Kidney epithelial cell (primary cell): ENCODE data around the gene MVB12B. TPM values are rescaled to one million over a fixed set of nuclear protein-coding genes. Genes with fewer than 3 reads are reported as not detected.

Experiments used
- DNase-seq: peaks from one replicate; pipeline ENCODE4 v3.0.0-alpha.2; 2010; ENCODE audit warnings: low read depth
- H3K27me3 ChIP-seq: 2 replicates; pipeline ENCODE4 v1.6.0; 2011; ENCODE audit warnings: low read length; ENCODE audit not compliant: control insufficient read depth, insufficient read depth
- H3K36me3 ChIP-seq: 2 replicates; pipeline ENCODE4 v1.5.1; 2011; ENCODE audit warnings: low read length; ENCODE audit not compliant: control insufficient read depth, insufficient read depth
- H3K4me3 ChIP-seq: 2 replicates; pipeline ENCODE4 v1.5.1; 2011; ENCODE audit warnings: low read depth, mild to moderate bottlenecking, control low read depth, low read length
- total RNA-seq: library from RNA; depleted of rRNA; stranded (reverse); fragments of >200 nt; gene quantifications from 2 replicates; pipeline ENCODE4 v1.2.3, GENCODE V29; 2015
- TF ChIP-seq, protein P1 (sequence below): IDR thresholded peaks from 2 replicates; pipeline ENCODE4 v1.5.1; 2011; ENCODE audit warnings: mild to moderate bottlenecking, moderate library complexity, low read length, control low read depth, inconsistent platforms; ENCODE audit not compliant: insufficient read depth, poor library complexity, severe bottlenecking

MVB12B gene
- total RNA-seq, 1 donor from 2014 or later: 13.1 TPM

DNA sequence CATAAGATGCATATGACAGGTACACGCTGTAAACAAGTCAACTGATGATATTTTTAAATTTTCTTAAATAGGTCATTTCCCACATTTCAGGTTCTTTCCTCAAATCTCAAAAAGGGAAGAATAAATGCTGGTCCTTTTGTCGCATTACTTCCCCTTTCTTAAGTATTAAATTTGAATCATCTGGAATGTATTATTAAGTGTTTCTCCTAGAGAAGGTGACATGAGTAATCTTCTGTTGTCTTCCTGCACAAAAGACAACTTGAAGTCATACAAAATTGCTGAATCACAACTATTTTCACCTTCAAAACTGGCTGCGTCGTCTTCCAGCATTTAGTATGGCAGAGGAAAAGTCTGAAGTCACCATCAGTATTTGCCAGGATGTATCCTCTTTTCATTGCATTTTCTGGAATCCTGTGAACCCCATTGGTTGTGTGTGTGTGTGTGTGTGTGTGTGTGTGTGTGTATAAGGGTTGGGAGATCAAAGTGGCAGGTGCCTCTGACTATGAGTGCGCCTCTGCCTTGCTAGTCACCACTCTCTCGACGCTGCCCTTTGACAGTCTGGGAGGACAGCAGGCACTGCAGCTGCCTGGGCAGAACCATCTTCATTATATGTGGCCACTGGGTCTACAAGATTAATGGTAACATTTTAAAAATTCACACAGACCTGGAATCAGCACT, 86.9 kb downstream of the MVB12B start:
- DNase-seq: no peak
- TF ChIP-seq, protein P1, sequence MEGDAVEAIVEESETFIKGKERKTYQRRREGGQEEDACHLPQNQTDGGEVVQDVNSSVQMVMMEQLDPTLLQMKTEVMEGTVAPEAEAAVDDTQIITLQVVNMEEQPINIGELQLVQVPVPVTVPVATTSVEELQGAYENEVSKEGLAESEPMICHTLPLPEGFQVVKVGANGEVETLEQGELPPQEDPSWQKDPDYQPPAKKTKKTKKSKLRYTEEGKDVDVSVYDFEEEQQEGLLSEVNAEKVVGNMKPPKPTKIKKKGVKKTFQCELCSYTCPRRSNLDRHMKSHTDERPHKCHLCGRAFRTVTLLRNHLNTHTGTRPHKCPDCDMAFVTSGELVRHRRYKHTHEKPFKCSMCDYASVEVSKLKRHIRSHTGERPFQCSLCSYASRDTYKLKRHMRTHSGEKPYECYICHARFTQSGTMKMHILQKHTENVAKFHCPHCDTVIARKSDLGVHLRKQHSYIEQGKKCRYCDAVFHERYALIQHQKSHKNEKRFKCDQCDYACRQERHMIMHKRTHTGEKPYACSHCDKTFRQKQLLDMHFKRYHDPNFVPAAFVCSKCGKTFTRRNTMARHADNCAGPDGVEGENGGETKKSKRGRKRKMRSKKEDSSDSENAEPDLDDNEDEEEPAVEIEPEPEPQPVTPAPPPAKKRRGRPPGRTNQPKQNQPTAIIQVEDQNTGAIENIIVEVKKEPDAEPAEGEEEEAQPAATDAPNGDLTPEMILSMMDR: no peak

DNA sequence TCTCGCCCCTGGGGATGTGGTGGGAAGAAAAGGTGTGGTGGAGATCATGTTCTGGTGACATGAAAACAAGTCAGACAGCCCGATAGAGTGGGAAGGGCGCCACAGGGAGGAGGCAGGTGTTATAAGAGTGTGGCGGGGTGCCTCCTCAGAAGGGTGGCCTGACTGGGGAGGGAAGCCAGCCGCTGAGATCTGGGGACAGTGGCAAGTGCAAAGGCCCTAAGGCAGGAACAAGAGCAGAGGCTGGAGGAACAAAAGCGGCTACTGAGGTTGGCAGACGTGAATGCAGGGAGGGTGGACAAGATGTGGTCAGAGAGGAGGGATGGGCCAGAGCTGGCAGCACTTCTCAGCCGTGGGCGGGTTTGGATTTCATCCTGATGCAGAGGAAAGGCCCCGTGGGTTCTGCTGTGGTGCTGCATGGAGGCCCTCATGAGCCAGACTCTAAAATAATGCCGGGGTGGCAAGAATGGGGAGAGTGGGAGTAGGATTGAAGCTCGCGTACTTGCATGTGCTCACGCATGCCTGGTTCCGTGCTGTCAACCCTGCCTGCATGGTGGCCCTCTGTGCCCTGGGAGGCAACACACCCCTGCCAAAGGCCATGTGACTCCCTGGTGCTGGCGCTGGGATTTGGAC, 89.2 kb downstream of the MVB12B start:
- TF ChIP-seq, protein P1: no peak
- Histone ChIP-seq H3K4me3 (no peak overlapping the region), H3K27me3 (no peaks in the 10 kb centered on the region), H3K36me3 (no peaks in the 10 kb centered on the region)
- no peak for DNase-seq

More for the DNA sequence above, 86.9 kb downstream of the MVB12B start:
- Histone ChIP-seq H3K36me3 (no peaks in the 10 kb centered on the region), H3K4me3 (no peak overlapping the region), H3K27me3 (no peaks in the 10 kb centered on the region)

DNA sequence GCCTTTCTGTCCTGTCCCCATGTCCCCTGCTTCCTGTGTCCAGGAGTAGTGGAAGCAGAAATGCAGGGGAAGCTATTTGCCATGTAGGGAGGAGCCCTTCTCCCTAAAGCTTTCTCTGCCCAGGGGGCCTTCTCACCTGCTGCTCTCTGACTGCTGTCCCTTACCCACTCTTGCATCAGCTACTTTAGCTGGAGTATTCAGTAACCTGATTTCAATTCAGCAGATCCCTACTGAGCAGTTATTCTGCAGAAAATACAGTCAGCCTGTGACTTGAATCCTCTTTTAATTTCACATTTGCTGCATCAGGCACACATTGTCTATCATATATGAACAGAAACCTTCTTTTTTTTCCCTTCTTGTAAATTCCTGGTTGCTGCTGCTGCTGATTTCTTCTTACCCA, 90.4 kb downstream of the MVB12B start:
- H3K36me3 ChIP-seq: no peaks in the 10 kb centered on the region
- H3K4me3 ChIP-seq: no peak overlapping the region
- H3K27me3 ChIP-seq: no peaks in the 10 kb centered on the region
- DNase-seq: no peak
- TF ChIP-seq, protein P1: no peak

DNA sequence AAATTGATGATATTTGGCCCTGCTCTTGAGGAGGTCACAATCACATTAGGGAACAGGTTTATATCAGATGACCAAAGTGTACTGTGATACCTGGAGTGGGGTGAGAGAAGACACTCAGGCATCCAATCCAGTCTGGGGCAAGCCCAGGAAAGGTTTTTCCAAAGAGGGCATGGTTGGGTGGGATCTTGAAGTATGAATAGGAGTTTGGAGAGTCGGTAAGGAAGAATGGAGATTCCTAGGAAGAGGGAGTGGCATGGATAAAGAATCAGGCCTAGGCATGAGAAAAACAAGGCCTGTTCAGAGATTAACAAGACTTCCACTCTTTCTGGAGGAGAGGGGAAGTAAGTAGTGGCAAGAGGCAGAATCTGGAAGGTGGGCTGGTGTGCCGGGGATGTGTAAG, 91.1 kb downstream of the MVB12B start:
- H3K36me3 ChIP-seq: no peaks in the 10 kb centered on the region
- no peaks in the 10 kb centered on the region for H3K27me3 ChIP-seq
- TF ChIP-seq, protein P1: no peak
- H3K4me3 ChIP-seq: no peak overlapping the region
- DNase-seq: no peak

DNA sequence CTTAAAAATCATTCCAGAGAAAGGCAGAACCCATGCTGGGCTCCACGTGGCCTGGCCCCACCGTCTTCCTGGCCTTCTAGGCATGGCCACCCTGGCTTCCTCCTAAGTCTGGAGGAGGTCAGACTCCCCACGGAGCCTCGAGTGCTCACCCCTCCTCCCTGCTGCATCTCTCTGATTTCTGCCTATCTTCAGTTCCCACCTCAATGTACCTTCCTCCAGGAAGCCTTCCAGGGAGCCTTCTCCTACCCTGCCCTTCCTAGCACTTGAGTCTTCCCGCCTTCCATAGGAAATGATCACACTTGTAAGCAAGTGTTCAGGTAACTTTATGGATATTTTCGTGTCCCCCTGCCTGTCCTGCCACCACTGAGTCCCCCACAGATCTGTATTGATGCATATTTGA, 92.0 kb downstream of the MVB12B start:
- H3K36me3 ChIP-seq: no peaks in the 10 kb centered on the region
- H3K4me3 ChIP-seq: no peak overlapping the region
- no peaks in the 10 kb centered on the region for H3K27me3 ChIP-seq
- no peak for DNase-seq
- TF ChIP-seq, protein P1: no peak
